ENCODE measurements around the gene CENPO.

GRCh38 chr2:24820175-24820513 lies 26.9 kb downstream of the CENPO start:
- TF ChIP-seq CTCF (IDR thresholded peaks at IDR 0.05) (no peak), POLR2A (IDR thresholded peaks at IDR 0.05; ENCODE audit: low read length) (no peak), CHD2 (IDR thresholded peaks at IDR 0.05; ENCODE audit: low read length, partially characterized antibody) (no peak), MYC (IDR thresholded peaks at IDR 0.05; ENCODE audit: borderline replicate concordance, low read length) (no peak), SMC3 (IDR thresholded peaks at IDR 0.05) (no peak), MAX (IDR thresholded peaks at IDR 0.05) (no peak), FOSL2 (IDR thresholded peaks at IDR 0.05) (no peak), FOSL2 (CRISPR knock-in tag; IDR thresholded peaks at IDR 0.05) (no peak), ZFP36 (IDR thresholded peaks at IDR 0.05; ENCODE audit: borderline replicate concordance, partially characterized antibody) (no peak), TP53 (CRISPR knock-in tag; IDR thresholded peaks at IDR 0.05) (no peak), EHMT2 (IDR thresholded peaks at IDR 0.05; ENCODE audit: low read depth) (no peak), RFX5 (IDR thresholded peaks at IDR 0.05) (no peak), PHF8 (IDR thresholded peaks at IDR 0.05; ENCODE audit: borderline replicate concordance, low read depth) (no peak)
